DND-41 (cell line): Measurements from ENCODE around the gene TMEM255B.
A peak's percentile ranks its signal among the peaks of the same experiment; 100 is the strongest.

Experiments used
- ATAC-seq: fragments of 200-7000 bp; cut with Tn5 transposase; 3 replicates; pipeline ENCODE4 v1.9.1; 2021; ENCODE audit warnings: low read depth; ENCODE audit not compliant: insufficient read depth
- DNase-seq: peaks from one replicate; pipeline ENCODE4 v3.0.0-alpha.2; 2020
- H2AFZ ChIP-seq: 2 replicates; pipeline ENCODE4 v1.6.0; 2012; ENCODE audit warnings: low read depth, low read length
- H3K27ac ChIP-seq: 2 replicates; pipeline ENCODE4 v1.5.1; 2012; ENCODE audit warnings: low read length, inconsistent platforms
- H3K27me3 ChIP-seq: fragments of 200-600 bp; sonication (generic); 2 replicates; pipeline ENCODE4 v1.6.0; 2012; ENCODE audit warnings: low read length, mild to moderate bottlenecking, inconsistent platforms; ENCODE audit not compliant: insufficient read depth, poor library complexity
- H3K36me3 ChIP-seq: 2 replicates; pipeline ENCODE4 v1.5.1; 2012; ENCODE audit warnings: low read length, inconsistent platforms; ENCODE audit not compliant: insufficient read depth
- H3K4me1 ChIP-seq: 2 replicates; pipeline ENCODE4 v1.5.1; 2012; ENCODE audit warnings: mild to moderate bottlenecking, low read length; ENCODE audit not compliant: insufficient read depth
- H3K4me2 ChIP-seq: 2 replicates; pipeline ENCODE4 v1.6.0; 2012; ENCODE audit warnings: mild to moderate bottlenecking, moderate library complexity, low read length, inconsistent platforms; ENCODE audit not compliant: insufficient read depth
- H3K4me3 ChIP-seq, 2 experiments: fragments of 200-600 bp in 1 of 2; shearing (Covaris generic) in 1 of 2; 2 replicates each; pipeline ENCODE4 v1.5.1; 2012 to 2016; ENCODE audit warnings: inconsistent platforms in 2 of 2, low read length in 2 of 2, mild to moderate bottlenecking in 2 of 2, low read depth in 1 of 2, moderate library complexity in 1 of 2
- H3K79me2 ChIP-seq: 2 replicates; pipeline ENCODE4 v1.6.0; 2012; ENCODE audit warnings: low read length, inconsistent platforms; ENCODE audit not compliant: insufficient read depth
- H3K9ac ChIP-seq: 2 replicates; pipeline ENCODE4 v1.6.0; 2012; ENCODE audit warnings: low read depth, mild to moderate bottlenecking, inconsistent platforms, low read length, moderate library complexity
- H3K9me3 ChIP-seq: 2 replicates; pipeline ENCODE4 v1.5.1; 2012; ENCODE audit warnings: low read length, moderate library complexity, mild to moderate bottlenecking, inconsistent platforms; ENCODE audit not compliant: insufficient read depth, severe bottlenecking
- H4K20me1 ChIP-seq: 2 replicates; pipeline ENCODE4 v1.6.0; 2012; ENCODE audit warnings: low read length; ENCODE audit not compliant: insufficient read depth
- EZH2 ChIP-seq: IDR thresholded peaks from 3 replicates; pipeline ENCODE4 v1.6.1; 2012; ENCODE audit warnings: borderline replicate concordance, low read depth, mild to moderate bottlenecking, moderate library complexity, low read length, inconsistent platforms; ENCODE audit not compliant: severe bottlenecking
- TF ChIP-seq, protein P1 (sequence below): IDR thresholded peaks from 2 replicates; pipeline ENCODE4 v1.5.1; 2012; ENCODE audit warnings: borderline replicate concordance, low read length, moderate library complexity, mild to moderate bottlenecking; ENCODE audit not compliant: poor library complexity, severe bottlenecking; ENCODE audit errors: extremely low read depth

TMEM255B gene

DNA sequence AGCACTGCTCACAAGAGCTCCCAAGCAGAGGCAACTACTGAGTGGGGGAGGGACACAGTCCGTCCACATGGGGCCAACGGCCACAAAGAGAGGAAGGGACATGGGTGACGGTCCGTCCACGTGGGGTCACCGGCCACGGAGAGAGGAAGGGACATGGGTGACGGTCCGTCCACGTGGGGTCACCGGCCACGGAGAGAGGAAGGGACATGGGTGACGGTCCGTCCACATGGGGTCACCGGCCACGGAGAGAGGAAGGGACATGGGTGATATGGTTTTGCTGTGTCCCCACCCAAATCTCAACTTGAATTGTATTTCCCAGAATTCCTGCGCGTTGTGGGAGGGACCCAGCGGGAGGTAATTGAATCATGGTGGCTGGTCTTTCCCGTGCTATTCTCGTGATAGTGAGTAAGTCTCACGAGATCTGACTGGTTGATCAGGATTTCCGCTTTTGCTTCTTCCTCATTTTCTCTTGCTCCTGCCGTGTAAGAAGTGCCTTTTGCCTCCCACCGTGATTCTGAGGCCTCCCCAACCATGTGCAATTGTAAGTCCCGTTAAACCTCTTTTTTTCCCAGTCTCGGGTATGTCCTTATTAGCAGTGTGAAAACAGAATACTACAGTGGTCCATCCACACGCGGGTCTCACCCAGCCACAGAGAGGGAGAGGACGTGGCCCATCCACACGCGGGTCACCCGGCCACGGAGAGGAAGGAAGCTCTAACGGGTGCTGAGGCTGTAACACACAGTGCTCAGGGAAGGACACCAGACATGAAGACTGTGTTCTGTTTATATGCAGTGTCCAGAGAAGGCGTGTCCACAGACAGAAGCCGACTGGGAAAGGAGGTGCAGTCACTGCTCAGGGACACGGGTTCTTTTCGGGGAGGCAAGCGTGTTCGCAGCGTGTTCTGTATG is 56.4 kb downstream of the TMEM255B start:
- Histone ChIP-seq H3K36me3 (no peaks in the 10 kb centered on the region), H3K79me2 (no peaks in the 10 kb centered on the region), H3K27me3 (no peaks in the 10 kb centered on the region), H3K9ac (no peak overlapping the region), H2AFZ (no peak overlapping the region), H3K9me3 (no peaks in the 10 kb centered on the region), H3K4me2 (no peak overlapping the region), H4K20me1 (peaks cover 14% of the 10 kb centered on the region), H3K27ac (no peak overlapping the region), H3K4me1 (0 out of 2 replicates have a peak, but pooled peaks cover 3% of the 10 kb centered on the region), H3K4me3 (peak overlapping the region in 1 of 2 experiments; percentile 9; a peak in 1 of 4 replicates)
- peak; percentile 19 for DNase-seq
- TF ChIP-seq, protein P1, sequence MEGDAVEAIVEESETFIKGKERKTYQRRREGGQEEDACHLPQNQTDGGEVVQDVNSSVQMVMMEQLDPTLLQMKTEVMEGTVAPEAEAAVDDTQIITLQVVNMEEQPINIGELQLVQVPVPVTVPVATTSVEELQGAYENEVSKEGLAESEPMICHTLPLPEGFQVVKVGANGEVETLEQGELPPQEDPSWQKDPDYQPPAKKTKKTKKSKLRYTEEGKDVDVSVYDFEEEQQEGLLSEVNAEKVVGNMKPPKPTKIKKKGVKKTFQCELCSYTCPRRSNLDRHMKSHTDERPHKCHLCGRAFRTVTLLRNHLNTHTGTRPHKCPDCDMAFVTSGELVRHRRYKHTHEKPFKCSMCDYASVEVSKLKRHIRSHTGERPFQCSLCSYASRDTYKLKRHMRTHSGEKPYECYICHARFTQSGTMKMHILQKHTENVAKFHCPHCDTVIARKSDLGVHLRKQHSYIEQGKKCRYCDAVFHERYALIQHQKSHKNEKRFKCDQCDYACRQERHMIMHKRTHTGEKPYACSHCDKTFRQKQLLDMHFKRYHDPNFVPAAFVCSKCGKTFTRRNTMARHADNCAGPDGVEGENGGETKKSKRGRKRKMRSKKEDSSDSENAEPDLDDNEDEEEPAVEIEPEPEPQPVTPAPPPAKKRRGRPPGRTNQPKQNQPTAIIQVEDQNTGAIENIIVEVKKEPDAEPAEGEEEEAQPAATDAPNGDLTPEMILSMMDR, result no peak
- TF ChIP-seq EZH2, result no peak
- no peak for ATAC-seq

DNA sequence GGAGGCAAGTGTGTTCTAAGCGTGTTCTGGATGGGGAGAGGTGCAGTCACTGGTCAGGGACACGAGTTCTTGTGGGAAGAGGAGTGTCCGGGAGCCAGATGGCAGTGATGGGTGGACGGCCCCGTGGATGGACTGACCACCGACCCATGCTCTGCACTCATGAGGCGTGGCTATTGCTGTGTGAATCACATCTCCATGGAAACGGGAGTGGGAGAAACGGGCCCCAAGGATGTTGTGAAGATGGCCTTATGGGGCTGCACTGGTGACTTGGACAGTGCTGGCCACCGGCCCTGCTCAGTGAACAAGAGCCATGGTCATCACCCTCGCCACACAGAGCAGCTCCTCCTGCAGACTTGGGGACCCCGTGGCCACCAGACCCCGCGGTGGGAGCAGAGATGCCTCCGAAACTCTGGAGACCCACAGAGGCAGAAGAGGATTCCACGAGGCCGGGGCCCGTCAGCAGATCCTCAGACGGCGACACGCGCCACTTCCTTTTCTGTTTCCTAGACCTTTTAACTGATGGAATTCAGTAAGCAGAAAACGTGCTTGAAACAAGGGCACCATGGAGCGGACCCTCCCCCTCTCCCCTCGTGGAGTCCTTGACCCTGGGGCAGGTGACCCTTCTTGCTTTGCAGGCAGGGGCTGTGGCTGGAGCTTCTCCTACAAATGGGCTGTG is 57.4 kb downstream of the TMEM255B start:
- no peaks in the 10 kb centered on the region for H3K9me3 ChIP-seq
- H3K4me2 ChIP-seq, result no peak overlapping the region
- no peaks in the 10 kb centered on the region for H3K27me3 ChIP-seq
- H2AFZ ChIP-seq, result no peak overlapping the region
- ATAC-seq (peak; percentile 4; the same call in 2 of the 3 replicates), DNase-seq (peak; percentile 16)
- H3K4me3 ChIP-seq, result peak overlapping the region in 1 of 2 experiments; percentile 9; a peak in 1 of 4 replicates
- H3K36me3 ChIP-seq, result no peaks in the 10 kb centered on the region
- H4K20me1 ChIP-seq, result peaks cover 14% of the 10 kb centered on the region
- H3K9ac ChIP-seq, result no peak overlapping the region
- no peak overlapping the region for H3K27ac ChIP-seq
- no peak for TF ChIP-seq EZH2
- TF ChIP-seq, protein P1, result no peak
- 0 out of 2 replicates have a peak, but pooled peaks cover 3% of the 10 kb centered on the region for H3K4me1 ChIP-seq
- no peaks in the 10 kb centered on the region for H3K79me2 ChIP-seq

DNA sequence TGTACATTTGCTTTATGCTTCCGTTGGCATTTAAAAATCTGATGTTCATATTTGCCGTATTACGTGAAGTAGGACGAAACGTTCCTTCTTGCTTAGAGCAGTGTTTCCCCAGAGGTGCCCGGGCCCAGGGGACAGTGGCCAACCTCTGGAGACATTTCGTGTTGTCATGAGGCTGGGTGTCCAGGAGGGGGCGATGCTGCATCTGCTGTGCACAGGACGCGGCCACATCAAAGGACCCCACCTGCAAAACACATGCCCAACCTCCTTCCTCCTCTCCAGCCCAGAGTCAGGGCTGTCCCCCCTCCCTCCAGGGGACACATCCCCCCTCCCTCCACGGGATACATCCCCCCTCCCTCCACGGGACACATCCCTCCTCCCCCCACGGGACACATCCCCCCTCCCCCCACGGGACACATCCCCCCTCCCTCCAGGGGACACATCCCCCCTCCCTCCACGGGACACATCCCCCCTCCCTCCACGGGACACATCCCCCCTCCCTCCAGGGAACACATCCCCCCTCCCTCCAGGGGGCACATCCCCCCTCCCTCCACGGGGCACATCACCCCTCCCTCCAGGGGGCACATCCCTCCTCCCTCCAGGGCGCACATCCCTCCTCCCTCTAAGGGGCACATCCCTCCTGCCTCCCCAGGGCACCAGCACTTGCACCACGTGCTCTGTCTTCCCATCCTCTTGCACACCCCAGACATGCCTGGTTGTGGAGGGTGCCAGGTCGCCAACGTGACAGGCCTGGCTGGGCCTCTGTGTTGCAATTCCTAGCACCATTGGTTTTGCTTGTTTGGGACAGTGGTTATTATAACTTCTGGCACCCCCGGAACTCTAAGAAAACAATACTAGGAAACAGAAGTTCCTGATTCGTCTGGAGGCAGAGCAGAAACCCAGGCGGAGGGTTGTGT is 58.2 kb downstream of the TMEM255B start:
- Histone ChIP-seq H2AFZ (no peak overlapping the region), H3K79me2 (no peaks in the 10 kb centered on the region), H3K9me3 (no peaks in the 10 kb centered on the region), H3K4me3 (no peak overlapping the region), H3K9ac (no peak overlapping the region), H3K36me3 (no peaks in the 10 kb centered on the region), H3K4me1 (0 out of 2 replicates have a peak, but pooled peaks cover 3% of the 10 kb centered on the region), H4K20me1 (peaks cover 14% of the 10 kb centered on the region), H3K27me3 (no peaks in the 10 kb centered on the region), H3K4me2 (no peak overlapping the region), H3K27ac (no peak overlapping the region)
- TF ChIP-seq, protein P1, result peak; percentile 93
- TF ChIP-seq EZH2, result no peak
- peak; percentile 90 for ATAC-seq
- peak; percentile 90 for DNase-seq
